Parathyroid adenoma (tissue), 2 donors: ENCODE results near the gene MAP7.
A peak's percentile ranks its signal among the peaks of the same experiment; 100 is the strongest.

Experiments used
- H2AFZ ChIP-seq: fragments of 300-600 bp; sonication (generic); one replicate; pipeline ENCODE4 v1.7.0; 2017; ENCODE audit warnings: antibody characterized with exemption, mild to moderate bottlenecking
- H3K27ac ChIP-seq: fragments of 300-600 bp; sonication (generic); one replicate; pipeline ENCODE4 v1.7.0; 2017
- H3K27me3 ChIP-seq: fragments of 300-600 bp; sonication (generic); one replicate; pipeline ENCODE4 v1.7.0; 2017; ENCODE audit warnings: low read length; ENCODE audit not compliant: control insufficient read depth, insufficient read depth
- H3K36me3 ChIP-seq: fragments of 300-600 bp; sonication (generic); one replicate; pipeline ENCODE4 v1.7.0; 2017; ENCODE audit warnings: low read length; ENCODE audit not compliant: control insufficient read depth, insufficient read depth
- H3K4me1 ChIP-seq: fragments of 300-600 bp; sonication (generic); one replicate; pipeline ENCODE4 v1.7.0; 2017; ENCODE audit warnings: control low read depth
- H3K4me2 ChIP-seq: fragments of 300-600 bp; sonication (generic); one replicate; pipeline ENCODE4 v1.7.0; 2017; ENCODE audit warnings: low read length
- H3K4me3 ChIP-seq: fragments of 300-600 bp; sonication (generic); one replicate; pipeline ENCODE4 v1.7.0; 2017; ENCODE audit warnings: low read depth, low read length
- H3K79me2 ChIP-seq: fragments of 300-600 bp; sonication (generic); one replicate; pipeline ENCODE4 v1.7.0; 2017; ENCODE audit warnings: control low read depth
- H3K9ac ChIP-seq: fragments of 300-600 bp; sonication (generic); one replicate; pipeline ENCODE4 v1.7.0; 2017; ENCODE audit warnings: mild to moderate bottlenecking
- H3K9me3 ChIP-seq: fragments of 300-600 bp; sonication (generic); one replicate; pipeline ENCODE4 v1.7.0; 2017; ENCODE audit warnings: low read length; ENCODE audit not compliant: control insufficient read depth
- TF ChIP-seq, protein P1 (sequence below): fragments of 300-600 bp; sonication (generic); IDR thresholded peaks from one replicate; pipeline ENCODE4 v1.7.0; 2017; ENCODE audit warnings: antibody characterized with exemption, mild to moderate bottlenecking
- donor health status: primary hyperparathyroidism.

Gene MAP7

DNA sequence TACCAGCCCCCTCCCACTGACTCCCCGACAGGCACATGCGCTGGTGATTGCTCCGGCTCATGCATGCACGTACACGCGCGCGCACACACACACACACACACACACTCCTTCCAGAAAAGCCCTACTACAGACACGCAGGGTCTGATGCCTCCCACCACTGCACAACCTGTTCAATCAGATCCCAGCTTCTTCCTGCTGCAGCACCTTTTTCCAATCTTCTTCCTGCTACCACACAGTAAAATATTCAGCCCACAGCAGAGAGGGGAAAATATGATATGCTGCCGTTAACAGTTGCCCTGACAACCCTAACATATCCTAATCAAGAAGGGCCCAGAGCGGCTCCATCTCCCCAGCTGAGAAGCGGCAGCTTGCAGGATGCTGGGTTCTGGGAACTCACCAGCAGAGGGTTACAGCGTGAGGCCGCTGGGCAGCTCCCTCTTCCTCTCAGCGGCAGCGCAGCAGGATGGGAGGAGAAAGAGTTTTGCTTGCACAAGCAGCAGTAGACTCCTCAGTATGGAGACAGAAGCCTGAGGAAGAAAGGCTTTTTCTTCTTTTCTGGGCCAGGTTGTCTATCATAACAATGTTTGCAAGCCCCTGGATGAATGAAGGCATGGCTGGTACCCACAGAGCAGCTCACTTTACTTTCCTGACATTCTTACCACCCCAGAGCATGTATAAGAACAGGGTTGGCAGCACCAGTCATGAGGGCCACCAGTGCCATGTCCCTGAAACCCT lies 23.9 kb downstream of the MAP7 start:
- TF ChIP-seq, protein P1, sequence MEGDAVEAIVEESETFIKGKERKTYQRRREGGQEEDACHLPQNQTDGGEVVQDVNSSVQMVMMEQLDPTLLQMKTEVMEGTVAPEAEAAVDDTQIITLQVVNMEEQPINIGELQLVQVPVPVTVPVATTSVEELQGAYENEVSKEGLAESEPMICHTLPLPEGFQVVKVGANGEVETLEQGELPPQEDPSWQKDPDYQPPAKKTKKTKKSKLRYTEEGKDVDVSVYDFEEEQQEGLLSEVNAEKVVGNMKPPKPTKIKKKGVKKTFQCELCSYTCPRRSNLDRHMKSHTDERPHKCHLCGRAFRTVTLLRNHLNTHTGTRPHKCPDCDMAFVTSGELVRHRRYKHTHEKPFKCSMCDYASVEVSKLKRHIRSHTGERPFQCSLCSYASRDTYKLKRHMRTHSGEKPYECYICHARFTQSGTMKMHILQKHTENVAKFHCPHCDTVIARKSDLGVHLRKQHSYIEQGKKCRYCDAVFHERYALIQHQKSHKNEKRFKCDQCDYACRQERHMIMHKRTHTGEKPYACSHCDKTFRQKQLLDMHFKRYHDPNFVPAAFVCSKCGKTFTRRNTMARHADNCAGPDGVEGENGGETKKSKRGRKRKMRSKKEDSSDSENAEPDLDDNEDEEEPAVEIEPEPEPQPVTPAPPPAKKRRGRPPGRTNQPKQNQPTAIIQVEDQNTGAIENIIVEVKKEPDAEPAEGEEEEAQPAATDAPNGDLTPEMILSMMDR = peak; percentile 41
- H3K4me1 ChIP-seq = peaks cover 20% of the 10 kb centered on the region
- no peak overlapping the region for H3K4me3 ChIP-seq
- no peaks in the 10 kb centered on the region for H3K27me3 ChIP-seq
- H2AFZ ChIP-seq = no peak overlapping the region
- no peak overlapping the region for H3K27ac ChIP-seq
- peak overlapping the region; percentile 29 for H3K4me2 ChIP-seq
- no peak overlapping the region for H3K9ac ChIP-seq
- H3K36me3 ChIP-seq = no peaks in the 10 kb centered on the region
- peaks cover 19% of the 10 kb centered on the region for H3K79me2 ChIP-seq
- no peaks in the 10 kb centered on the region for H3K9me3 ChIP-seq

DNA sequence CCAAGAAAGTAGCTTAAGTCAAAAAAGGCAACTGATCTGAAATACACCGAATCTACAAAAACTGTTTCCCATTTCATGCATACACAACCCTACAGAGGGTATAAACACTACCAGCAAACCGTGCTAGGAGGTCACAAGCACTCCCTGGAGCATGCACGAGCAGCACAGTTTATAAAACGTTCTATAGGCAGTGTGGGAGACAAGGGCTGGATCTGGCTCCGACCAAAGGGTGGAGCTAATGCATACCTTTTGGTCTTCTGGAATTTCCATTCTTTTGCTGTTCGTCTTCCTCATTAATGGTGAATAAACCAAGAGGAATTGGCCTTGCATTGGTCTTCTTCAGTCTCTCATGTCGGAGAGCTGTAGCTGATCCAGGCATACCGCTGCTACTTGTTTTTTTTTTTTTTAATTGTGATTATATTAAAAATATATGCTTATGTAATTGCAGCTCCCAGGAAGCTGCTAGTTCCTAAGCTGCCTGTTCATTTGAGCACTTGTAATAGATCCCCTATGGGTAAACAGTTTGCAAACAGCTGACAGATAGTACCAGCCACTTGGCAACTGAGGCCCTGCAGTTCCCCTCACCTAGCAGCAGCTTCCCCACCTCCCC lies 24.5 kb downstream of the MAP7 start:
- H3K79me2 ChIP-seq = peaks cover 20% of the 10 kb centered on the region
- H3K27me3 ChIP-seq = no peaks in the 10 kb centered on the region
- no peak overlapping the region for H3K27ac ChIP-seq
- H3K4me2 ChIP-seq = no peak overlapping the region
- H3K9me3 ChIP-seq = no peaks in the 10 kb centered on the region
- H3K9ac ChIP-seq = no peak overlapping the region
- no peak overlapping the region for H3K4me3 ChIP-seq
- peaks cover 25% of the 10 kb centered on the region for H3K4me1 ChIP-seq
- TF ChIP-seq, protein P1 = no peak
- H2AFZ ChIP-seq = no peak overlapping the region
- H3K36me3 ChIP-seq = no peaks in the 10 kb centered on the region

DNA sequence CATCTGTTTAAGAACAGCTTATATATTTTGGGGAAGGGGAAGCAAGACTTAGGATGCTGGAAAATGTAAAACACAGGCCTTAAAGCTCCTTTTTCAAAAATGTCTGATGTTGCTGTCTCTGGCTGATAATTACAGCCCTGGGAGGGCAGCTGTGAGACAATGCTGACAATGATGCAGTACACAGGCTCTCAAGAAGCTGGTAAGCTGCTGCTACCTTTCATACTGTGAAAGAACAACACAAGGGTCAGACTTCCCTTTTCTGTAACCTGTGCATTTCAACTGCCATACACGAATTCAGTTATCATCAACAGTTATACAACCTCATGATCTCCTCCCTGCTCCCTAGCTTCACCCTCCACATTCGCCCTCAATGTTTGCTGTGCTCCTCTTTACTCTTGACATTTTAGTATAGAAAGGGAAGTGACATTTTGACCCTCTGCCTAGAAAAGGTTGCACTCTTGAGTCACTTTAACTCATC lies 25.2 kb downstream of the MAP7 start:
- H3K9me3 ChIP-seq = no peaks in the 10 kb centered on the region
- no peak overlapping the region for H3K27ac ChIP-seq
- no peaks in the 10 kb centered on the region for H3K36me3 ChIP-seq
- TF ChIP-seq, protein P1 = no peak
- H3K4me3 ChIP-seq = no peak overlapping the region
- H3K4me2 ChIP-seq = no peak overlapping the region
- no peaks in the 10 kb centered on the region for H3K27me3 ChIP-seq
- peaks cover 23% of the 10 kb centered on the region for H3K79me2 ChIP-seq
- H3K9ac ChIP-seq = no peak overlapping the region
- peaks cover 31% of the 10 kb centered on the region for H3K4me1 ChIP-seq
- H2AFZ ChIP-seq = no peak overlapping the region

DNA sequence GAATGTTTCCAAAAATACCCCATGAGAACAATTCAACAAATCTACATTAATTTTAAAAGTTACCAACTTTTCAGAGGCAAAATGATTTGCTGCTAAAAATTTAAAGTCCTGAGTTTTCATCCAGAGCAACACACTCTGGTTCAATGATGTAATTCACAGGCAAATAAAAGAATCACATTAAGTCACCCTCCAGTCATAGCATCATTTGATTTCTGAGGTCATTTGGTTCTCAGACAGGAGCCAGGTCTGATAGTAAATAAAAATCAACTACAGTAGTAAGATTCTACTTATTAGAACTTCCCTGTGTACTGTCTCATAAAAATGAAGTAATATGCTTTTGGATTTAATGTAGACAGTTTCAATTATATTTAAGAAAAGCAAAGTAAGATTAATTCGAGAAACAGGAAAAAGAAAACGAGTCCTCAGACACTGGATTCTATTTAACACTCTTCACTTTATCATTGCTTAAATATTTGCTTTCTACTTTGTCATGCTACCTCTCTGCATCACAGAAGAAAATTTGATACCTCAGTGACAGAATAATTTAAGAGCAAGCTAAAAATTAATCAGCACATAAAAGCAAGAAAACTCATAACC lies 25.8 kb downstream of the MAP7 start:
- peaks cover 22% of the 10 kb centered on the region for H3K79me2 ChIP-seq
- H3K9ac ChIP-seq = no peak overlapping the region
- no peak overlapping the region for H3K4me3 ChIP-seq
- no peak overlapping the region for H2AFZ ChIP-seq
- no peak overlapping the region for H3K27ac ChIP-seq
- peaks cover 31% of the 10 kb centered on the region for H3K4me1 ChIP-seq
- no peaks in the 10 kb centered on the region for H3K36me3 ChIP-seq
- H3K27me3 ChIP-seq = no peaks in the 10 kb centered on the region
- TF ChIP-seq, protein P1 = no peak
- H3K4me2 ChIP-seq = no peak overlapping the region
- no peaks in the 10 kb centered on the region for H3K9me3 ChIP-seq
